ENCODE results near the gene LAMA1.

Gene LAMA1

GRCh38 chr18:6980363-6980762 lies 137.2 kb downstream of the LAMA1 start:
- Histone ChIP-seq H3K18ac (ENCODE audit: low read length) (no peak overlapping the region), H3K27ac (ENCODE audit: low read depth, low read length) (peak overlapping the region; percentile 23), H4K8ac (ENCODE audit: low read depth, low read length) (no peak overlapping the region), H2AFZ (ENCODE audit: insufficient read depth, low read length, poor library complexity) (no peak overlapping the region), H3K4me1 (ENCODE audit: control insufficient read depth in 1 of 2, insufficient read depth in 2 of 2, low read length in 2 of 2) (peaks cover 7 to 8% of the 10 kb centered on the region in 2 experiments), H3K4ac (ENCODE audit: low read depth, low read length) (no peak overlapping the region), H3K9me3 (ENCODE audit: insufficient read depth, low read depth, low read length) (no peaks in the 10 kb centered on the region), H3K79me1 (ENCODE audit: low read length) (peaks cover 16% of the 10 kb centered on the region), H2AK5ac (ENCODE audit: low read length) (no peak overlapping the region), H2BK12ac (ENCODE audit: low read length) (no peak overlapping the region), H3K14ac (ENCODE audit: low read length) (no peak overlapping the region), H3K9ac (ENCODE audit: low read length) (no peak overlapping the region), H2BK5ac (ENCODE audit: low read depth, low read length, poor library complexity) (no peak overlapping the region), H4K91ac (ENCODE audit: low read depth, low read length) (no peak overlapping the region), H2BK120ac (ENCODE audit: insufficient read depth, low read length, poor library complexity) (no peak overlapping the region), H3K79me2 (ENCODE audit: control insufficient read depth, insufficient read depth, low read length, poor library complexity) (peaks cover 2% of the 10 kb centered on the region), H3K27me3 (ENCODE audit: insufficient read depth, low read length) (no peaks in the 10 kb centered on the region), H3K36me3 (ENCODE audit: control insufficient read depth in 1 of 2, insufficient read depth in 2 of 2, low read length in 2 of 2) (peaks cover 11 to 18% of the 10 kb centered on the region in 2 experiments), H4K12ac (ENCODE audit: low read depth, low read length) (no peak overlapping the region), H3K4me2 (ENCODE audit: low read length) (no peak overlapping the region), H3K23ac (ENCODE audit: low read length) (no peak overlapping the region), H3K4me3 (ENCODE audit: low read depth, low read length) (no peak overlapping the region)
- no CpG with 5 or more reads among the region's 2 CpGs for WGBS (ENCODE audit: extremely low coverage, insufficient coverage, insufficient read length)
- DNase-seq, result peak; percentile 43 to 97

- Histone ChIP-seq H3K36me3 (ENCODE audit: control insufficient read depth in 1 of 2, insufficient read depth in 2 of 2, low read length in 2 of 2) (peaks cover 13 to 19% of the 10 kb centered on the region in 2 experiments), H4K12ac (ENCODE audit: low read depth, low read length) (no peak overlapping the region), H3K4me3 (ENCODE audit: low read depth, low read length) (no peak overlapping the region), H4K91ac (ENCODE audit: low read depth, low read length) (no peak overlapping the region), H3K9ac (ENCODE audit: low read length) (no peak overlapping the region), H2BK120ac (ENCODE audit: insufficient read depth, low read length, poor library complexity) (peak overlapping the region; percentile 56), H3K79me2 (ENCODE audit: control insufficient read depth, insufficient read depth, low read length, poor library complexity) (peaks cover 2% of the 10 kb centered on the region), H3K23ac (ENCODE audit: low read length) (no peak overlapping the region), H4K8ac (ENCODE audit: low read depth, low read length) (no peak overlapping the region), H3K79me1 (ENCODE audit: low read length) (peaks cover 16% of the 10 kb centered on the region), H3K27me3 (ENCODE audit: insufficient read depth, low read length) (no peaks in the 10 kb centered on the region), H2BK5ac (ENCODE audit: low read depth, low read length, poor library complexity) (no peak overlapping the region), H2BK12ac (ENCODE audit: low read length) (no peak overlapping the region), H2AFZ (ENCODE audit: insufficient read depth, low read length, poor library complexity) (no peak overlapping the region), H3K9me3 (ENCODE audit: insufficient read depth, low read depth, low read length) (no peaks in the 10 kb centered on the region), H3K4me2 (ENCODE audit: low read length) (no peak overlapping the region), H3K27ac (ENCODE audit: low read depth, low read length) (peak overlapping the region; percentile 71), H2AK5ac (ENCODE audit: low read length) (no peak overlapping the region), H3K4me1 (ENCODE audit: control insufficient read depth in 1 of 2, insufficient read depth in 2 of 2, low read length in 2 of 2) (peaks cover 7 to 8% of the 10 kb centered on the region in 2 experiments), H3K18ac (ENCODE audit: low read length) (no peak overlapping the region), H3K4ac (ENCODE audit: low read depth, low read length) (no peak overlapping the region), H3K14ac (ENCODE audit: low read length) (no peak overlapping the region)
- peak; percentile 63 to 94 for DNase-seq
- WGBS (ENCODE audit: extremely low coverage, insufficient coverage, insufficient read length), result no CpG with 5 or more reads among the region's 3 CpGs
Observed at GRCh38 chr18:6979954-6980353, 137.6 kb downstream of the LAMA1 start.

GRCh38 chr18:6976935-6977334 lies 140.7 kb downstream of the LAMA1 start:
- H2AK5ac ChIP-seq (ENCODE audit: low read length), result no peak overlapping the region
- H3K14ac ChIP-seq (ENCODE audit: low read length), result no peak overlapping the region
- peaks cover 5% of the 10 kb centered on the region in 2 experiments for H3K4me1 ChIP-seq (ENCODE audit: control insufficient read depth in 1 of 2, insufficient read depth in 2 of 2, low read length in 2 of 2)
- H4K91ac ChIP-seq (ENCODE audit: low read depth, low read length), result no peak overlapping the region
- no peak overlapping the region for H2BK12ac ChIP-seq (ENCODE audit: low read length)
- H3K27me3 ChIP-seq (ENCODE audit: insufficient read depth, low read length), result no peaks in the 10 kb centered on the region
- H3K36me3 ChIP-seq (ENCODE audit: control insufficient read depth in 1 of 2, insufficient read depth in 2 of 2, low read length in 2 of 2), result peaks cover 19 to 35% of the 10 kb centered on the region in 2 experiments
- no peak overlapping the region for H4K8ac ChIP-seq (ENCODE audit: low read depth, low read length)
- no peak overlapping the region for H2AFZ ChIP-seq (ENCODE audit: insufficient read depth, low read length, poor library complexity)
- no peak overlapping the region for H3K23ac ChIP-seq (ENCODE audit: low read length)
- H3K4me3 ChIP-seq (ENCODE audit: low read depth, low read length), result no peak overlapping the region
- DNase-seq, result peak; percentile 87 to 99
- no peak overlapping the region for H2BK5ac ChIP-seq (ENCODE audit: low read depth, low read length, poor library complexity)
- H3K4me2 ChIP-seq (ENCODE audit: low read length), result no peak overlapping the region
- no peaks in the 10 kb centered on the region for H3K79me2 ChIP-seq (ENCODE audit: control insufficient read depth, insufficient read depth, low read length, poor library complexity)
- no peak overlapping the region for H2BK120ac ChIP-seq (ENCODE audit: insufficient read depth, low read length, poor library complexity)
- no peak overlapping the region for H3K9ac ChIP-seq (ENCODE audit: low read length)
- H3K4ac ChIP-seq (ENCODE audit: low read depth, low read length), result no peak overlapping the region
- H3K18ac ChIP-seq (ENCODE audit: low read length), result no peak overlapping the region
- peaks cover 5% of the 10 kb centered on the region for H3K79me1 ChIP-seq (ENCODE audit: low read length)
- no peaks in the 10 kb centered on the region for H3K9me3 ChIP-seq (ENCODE audit: insufficient read depth, low read depth, low read length)
- no peak overlapping the region for H3K27ac ChIP-seq (ENCODE audit: low read depth, low read length)
- WGBS (ENCODE audit: extremely low coverage, insufficient coverage, insufficient read length), result no CpG with 5 or more reads among the region's 3 CpGs
- no peak overlapping the region for H4K12ac ChIP-seq (ENCODE audit: low read depth, low read length)

- H4K12ac ChIP-seq (ENCODE audit: low read depth, low read length), result no peak overlapping the region
- no CpG with 5 or more reads among the region's 6 CpGs for WGBS (ENCODE audit: extremely low coverage, insufficient coverage, insufficient read length)
- no peak overlapping the region for H3K18ac ChIP-seq (ENCODE audit: low read length)
- no peak overlapping the region for H2BK120ac ChIP-seq (ENCODE audit: insufficient read depth, low read length, poor library complexity)
- no peaks in the 10 kb centered on the region for H3K9me3 ChIP-seq (ENCODE audit: insufficient read depth, low read depth, low read length)
- no peak overlapping the region for H3K4me3 ChIP-seq (ENCODE audit: low read depth, low read length)
- no peak for DNase-seq
- no peak overlapping the region for H2BK5ac ChIP-seq (ENCODE audit: low read depth, low read length, poor library complexity)
- H2AK5ac ChIP-seq (ENCODE audit: low read length), result no peak overlapping the region
- no peak overlapping the region for H2BK12ac ChIP-seq (ENCODE audit: low read length)
- no peaks in the 10 kb centered on the region for H3K27me3 ChIP-seq (ENCODE audit: insufficient read depth, low read length)
- no peak overlapping the region for H2AFZ ChIP-seq (ENCODE audit: insufficient read depth, low read length, poor library complexity)
- no peak overlapping the region for H3K4ac ChIP-seq (ENCODE audit: low read depth, low read length)
- H3K79me1 ChIP-seq (ENCODE audit: low read length), result peaks cover 2% of the 10 kb centered on the region
- H3K27ac ChIP-seq (ENCODE audit: low read depth, low read length), result no peak overlapping the region
- peaks cover 2 to 5% of the 10 kb centered on the region in 2 experiments for H3K4me1 ChIP-seq (ENCODE audit: control insufficient read depth in 1 of 2, insufficient read depth in 2 of 2, low read length in 2 of 2)
- peak overlapping the region; percentile 36 for H3K9ac ChIP-seq (ENCODE audit: low read length)
- H3K23ac ChIP-seq (ENCODE audit: low read length), result no peak overlapping the region
- no peak overlapping the region for H4K91ac ChIP-seq (ENCODE audit: low read depth, low read length)
- H3K36me3 ChIP-seq (ENCODE audit: control insufficient read depth in 1 of 2, insufficient read depth in 2 of 2, low read length in 2 of 2), result peaks cover 23 to 43% of the 10 kb centered on the region in 2 experiments
- no peaks in the 10 kb centered on the region for H3K79me2 ChIP-seq (ENCODE audit: control insufficient read depth, insufficient read depth, low read length, poor library complexity)
- H3K14ac ChIP-seq (ENCODE audit: low read length), result no peak overlapping the region
- no peak overlapping the region for H3K4me2 ChIP-seq (ENCODE audit: low read length)
- no peak overlapping the region for H4K8ac ChIP-seq (ENCODE audit: low read depth, low read length)
Observed at GRCh38 chr18:6975084-6975483, 142.5 kb downstream of the LAMA1 start.

Measured in trophoblast cell (in vitro differentiated cells and primary cell).